ENCODE measurements around the gene HOXD8. TPM values are rescaled to one million over a fixed set of nuclear protein-coding genes. Genes with fewer than 3 reads are reported as not detected.

Gene HOXD8
- polyA plus RNA-seq, 4 donors = 0.89 to 7.3 (median 3.6) TPM

DNA sequence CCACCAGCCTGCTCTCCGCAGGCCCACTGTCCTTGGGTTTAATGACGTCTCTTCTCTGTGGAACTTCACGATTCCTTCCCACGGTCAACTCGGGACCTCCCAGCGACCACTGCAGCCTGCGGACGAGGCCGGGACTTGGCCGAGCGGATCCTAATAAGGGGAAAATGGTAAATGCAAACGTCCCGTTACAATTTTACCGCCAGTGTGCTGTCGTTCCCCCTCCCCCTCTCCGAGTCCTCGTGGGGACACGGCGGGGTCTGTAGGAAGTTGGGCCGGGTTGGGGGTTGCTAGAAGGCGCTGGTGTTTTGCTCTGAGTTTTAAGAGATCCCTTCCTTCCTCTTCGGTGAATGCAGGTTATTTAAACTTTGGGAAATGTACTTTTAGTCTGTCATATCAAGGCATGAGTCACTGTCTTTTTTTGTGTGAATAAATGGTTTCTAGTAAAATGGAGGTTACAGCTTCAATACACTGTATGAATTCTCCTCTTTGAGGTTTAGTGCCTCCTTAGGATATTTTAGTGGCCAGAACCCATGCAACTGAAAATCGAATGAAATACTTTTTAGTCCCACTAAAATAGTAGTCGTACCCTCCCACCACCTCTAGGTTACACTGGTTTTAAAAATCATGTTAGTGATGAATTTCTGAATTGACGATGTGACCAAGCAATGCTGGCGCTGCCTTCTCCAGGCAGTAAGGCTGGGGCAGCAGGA is 20.2 kb upstream of the HOXD8 start:
- DNase-seq (no peak), FAIRE-seq (no peak)
- Histone ChIP-seq H3K27me3 (ENCODE audit: control insufficient read depth in 3 of 3, insufficient read depth in 3 of 3, low read length in 3 of 3) (peaks cover 17 to 91% (median 59%) of the 10 kb centered on the region in 3 donors), H3K4me3 (ENCODE audit: low read depth in 1 of 3, low read length in 3 of 3) (peak overlapping the region in 1 of 3 donors; percentile 21), H3K27ac (ENCODE audit: low read depth in 1 of 3, low read length in 2 of 3) (no peak overlapping the region), H3K9me3 (ENCODE audit: control insufficient read depth in 2 of 2, insufficient read depth in 1 of 2, low read depth in 1 of 2, low read length in 1 of 2) (peaks cover 0 to 4% of the 10 kb centered on the region in 2 donors), H3K4me1 (ENCODE audit: control insufficient read depth in 3 of 3, insufficient read depth in 2 of 3, low read depth in 1 of 3, low read length in 2 of 3) (no peaks in the 10 kb centered on the region), H3K36me3 (ENCODE audit: control insufficient read depth in 3 of 3, insufficient read depth in 2 of 3, low read depth in 1 of 3, low read length in 3 of 3) (no peaks in the 10 kb centered on the region)
- WGBS, 3 donors = 8 to 15% (median 14%) methylated on average over 26 of the region's 26 CpGs

- Histone ChIP-seq H3K27me3 (ENCODE audit: control insufficient read depth in 3 of 3, insufficient read depth in 3 of 3, low read length in 3 of 3) (peaks cover 20 to 91% (median 57%) of the 10 kb centered on the region in 3 donors), H3K4me3 (ENCODE audit: low read depth in 1 of 3, low read length in 3 of 3) (no peak overlapping the region), H3K27ac (ENCODE audit: low read depth in 1 of 3, low read length in 2 of 3) (no peak overlapping the region), H3K9me3 (ENCODE audit: control insufficient read depth in 2 of 2, insufficient read depth in 1 of 2, low read depth in 1 of 2, low read length in 1 of 2) (peaks cover 0 to 1% of the 10 kb centered on the region in 2 donors), H3K4me1 (ENCODE audit: control insufficient read depth in 3 of 3, insufficient read depth in 2 of 3, low read depth in 1 of 3, low read length in 2 of 3) (no peaks in the 10 kb centered on the region), H3K36me3 (ENCODE audit: control insufficient read depth in 3 of 3, insufficient read depth in 2 of 3, low read depth in 1 of 3, low read length in 3 of 3) (no peaks in the 10 kb centered on the region)
- DNase-seq = no peak
- FAIRE-seq = no peak
- 14 to 17% (median 17%) methylated on average over 4 of the region's 4 CpGs for WGBS, 3 donors
Measured at GRCh38 chr2:176109946-176110345, 19.6 kb upstream of the HOXD8 start.

GRCh38 chr2:176110415-176111308 is 18.8 kb upstream of the HOXD8 start:
- 19 to 24% (median 23%) methylated on average over 7 of the region's 7 CpGs for WGBS, 3 donors
- Histone ChIP-seq H3K27ac (ENCODE audit: low read depth in 1 of 3, low read length in 2 of 3) (no peak overlapping the region), H3K27me3 (ENCODE audit: control insufficient read depth in 3 of 3, insufficient read depth in 3 of 3, low read length in 3 of 3) (peaks cover 20 to 90% (median 51%) of the 10 kb centered on the region in 3 donors), H3K9me3 (ENCODE audit: control insufficient read depth in 2 of 2, insufficient read depth in 1 of 2, low read depth in 1 of 2, low read length in 1 of 2) (no peaks in the 10 kb centered on the region), H3K4me1 (ENCODE audit: control insufficient read depth in 3 of 3, insufficient read depth in 2 of 3, low read depth in 1 of 3, low read length in 2 of 3) (no peaks in the 10 kb centered on the region), H3K4me3 (ENCODE audit: low read depth in 1 of 3, low read length in 3 of 3) (no peak overlapping the region), H3K36me3 (ENCODE audit: control insufficient read depth in 3 of 3, insufficient read depth in 2 of 3, low read depth in 1 of 3, low read length in 3 of 3) (no peaks in the 10 kb centered on the region)
- FAIRE-seq = no peak
- no peak for DNase-seq

DNA sequence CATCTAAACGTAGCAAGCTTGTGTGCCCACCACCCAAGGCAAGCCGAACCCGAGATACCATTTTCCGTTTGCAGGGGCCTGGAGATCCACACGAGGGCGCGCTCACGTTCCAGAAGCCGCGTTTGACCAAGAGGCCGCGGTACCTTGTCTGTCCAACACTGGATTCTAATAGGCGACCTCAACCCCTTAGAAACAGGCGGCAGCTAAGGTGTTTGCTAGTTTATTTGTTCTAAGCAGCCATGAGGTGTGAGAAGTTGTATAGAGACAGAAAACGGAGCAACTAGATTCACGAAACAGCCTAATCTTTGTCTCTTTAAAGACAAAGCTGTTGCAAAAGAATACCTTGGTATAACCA is 18.2 kb upstream of the HOXD8 start:
- Histone ChIP-seq H3K4me1 (ENCODE audit: control insufficient read depth in 3 of 3, insufficient read depth in 2 of 3, low read depth in 1 of 3, low read length in 2 of 3) (no peaks in the 10 kb centered on the region), H3K4me3 (ENCODE audit: low read depth in 1 of 3, low read length in 3 of 3) (no peak overlapping the region), H3K27ac (ENCODE audit: low read depth in 1 of 3, low read length in 2 of 3) (no peak overlapping the region), H3K27me3 (ENCODE audit: control insufficient read depth in 3 of 3, insufficient read depth in 3 of 3, low read length in 3 of 3) (peaks cover 27 to 90% (median 53%) of the 10 kb centered on the region in 3 donors), H3K36me3 (ENCODE audit: control insufficient read depth in 3 of 3, insufficient read depth in 2 of 3, low read depth in 1 of 3, low read length in 3 of 3) (no peaks in the 10 kb centered on the region), H3K9me3 (ENCODE audit: control insufficient read depth in 2 of 2, insufficient read depth in 1 of 2, low read depth in 1 of 2, low read length in 1 of 2) (no peaks in the 10 kb centered on the region)
- WGBS, 3 donors = 2 to 4% (median 3%) methylated on average over 16 of the region's 16 CpGs
- FAIRE-seq (no peak), DNase-seq (peak; percentile 28 to 67)

DNA sequence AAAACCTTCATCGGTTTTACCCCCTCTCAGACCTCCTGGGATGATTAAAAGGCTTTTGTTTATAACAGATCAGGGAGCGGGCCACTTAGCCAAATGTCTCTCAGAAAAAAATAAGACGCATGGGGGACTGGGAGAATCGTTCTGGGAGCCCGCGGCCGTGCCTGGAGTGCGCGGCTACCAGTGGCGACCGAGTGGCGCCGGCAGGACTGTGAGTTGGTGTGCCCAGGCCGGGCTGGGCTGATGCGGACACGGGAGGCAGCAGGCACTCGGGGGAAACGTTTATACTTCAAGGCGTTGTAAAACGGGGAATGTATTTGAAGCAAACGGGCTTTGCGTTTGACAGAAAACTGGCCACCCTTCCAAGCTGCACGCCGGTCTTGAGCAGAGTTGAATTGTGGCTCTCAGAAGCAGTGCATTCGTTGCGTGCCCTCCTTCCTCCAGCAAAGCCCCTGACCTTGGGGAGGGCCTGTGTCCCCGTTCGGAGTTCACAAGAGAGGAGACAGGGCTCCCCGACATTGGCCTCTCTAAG is 17.6 kb upstream of the HOXD8 start:
- H3K27ac ChIP-seq (ENCODE audit: low read depth in 1 of 3, low read length in 2 of 3) = no peak overlapping the region
- no peaks in the 10 kb centered on the region for H3K36me3 ChIP-seq (ENCODE audit: control insufficient read depth in 3 of 3, insufficient read depth in 2 of 3, low read depth in 1 of 3, low read length in 3 of 3)
- peaks cover 32 to 91% (median 57%) of the 10 kb centered on the region in 3 donors for H3K27me3 ChIP-seq (ENCODE audit: control insufficient read depth in 3 of 3, insufficient read depth in 3 of 3, low read length in 3 of 3)
- no peak overlapping the region for H3K4me3 ChIP-seq (ENCODE audit: low read depth in 1 of 3, low read length in 3 of 3)
- DNase-seq (no peak), FAIRE-seq (no peak)
- 4 to 8% (median 5%) methylated on average over 28 to 29 of the region's 29 CpGs for WGBS, 3 donors
- H3K9me3 ChIP-seq (ENCODE audit: control insufficient read depth in 2 of 2, insufficient read depth in 1 of 2, low read depth in 1 of 2, low read length in 1 of 2) = no peaks in the 10 kb centered on the region
- no peaks in the 10 kb centered on the region for H3K4me1 ChIP-seq (ENCODE audit: control insufficient read depth in 3 of 3, insufficient read depth in 2 of 3, low read depth in 1 of 3, low read length in 2 of 3)

GRCh38 chr2:176112375-176113302 is 16.9 kb upstream of the HOXD8 start:
- peak overlapping the region in 1 of 3 donors; percentile 13 for H3K4me3 ChIP-seq (ENCODE audit: low read depth in 1 of 3, low read length in 3 of 3)

DNA sequence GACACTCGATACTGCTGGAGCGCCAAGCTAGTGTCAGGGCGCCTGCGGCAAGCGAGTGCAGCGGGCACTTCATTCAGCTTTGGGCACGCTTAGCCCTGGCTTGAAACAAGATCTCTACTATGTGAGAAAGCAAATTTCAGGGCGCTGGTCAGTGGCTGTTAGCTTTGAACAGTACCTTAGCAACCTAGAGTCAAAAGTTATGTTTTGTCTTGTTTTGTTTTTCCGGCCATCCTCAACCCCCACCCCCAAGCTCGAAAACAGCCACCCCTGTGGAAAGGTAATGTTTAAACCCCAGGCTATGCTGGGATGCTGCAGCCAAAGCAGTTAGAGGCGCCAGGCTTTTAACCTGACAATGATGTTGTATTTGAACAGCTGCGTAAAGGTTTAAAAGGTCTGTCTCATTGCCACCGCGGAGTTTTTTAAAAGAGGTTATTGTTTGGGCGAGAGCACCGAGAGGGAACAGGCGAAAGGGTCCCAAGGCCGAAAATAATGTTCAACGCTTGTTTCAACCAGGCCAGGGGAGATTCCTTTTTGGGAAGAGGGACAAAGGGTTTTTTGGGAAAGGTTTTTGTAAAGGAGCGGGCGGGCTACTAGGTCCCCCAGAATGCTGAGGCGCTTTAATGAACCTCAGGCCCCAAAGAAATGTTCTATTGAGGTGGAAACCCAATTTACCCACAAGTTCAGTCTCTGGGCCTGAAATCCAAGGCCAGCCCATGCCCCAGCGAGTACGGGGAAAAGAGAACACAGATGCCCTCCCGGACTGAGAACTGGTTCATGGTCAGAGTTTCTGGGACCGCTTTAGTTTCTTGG is 15.2 kb upstream of the HOXD8 start:
- Histone ChIP-seq H3K27ac (ENCODE audit: low read depth in 1 of 3, low read length in 2 of 3) (no peak overlapping the region), H3K4me1 (ENCODE audit: control insufficient read depth in 3 of 3, insufficient read depth in 2 of 3, low read depth in 1 of 3, low read length in 2 of 3) (no peaks in the 10 kb centered on the region), H3K36me3 (ENCODE audit: control insufficient read depth in 3 of 3, insufficient read depth in 2 of 3, low read depth in 1 of 3, low read length in 3 of 3) (no peaks in the 10 kb centered on the region), H3K4me3 (ENCODE audit: low read depth in 1 of 3, low read length in 3 of 3) (peak overlapping the region in 1 of 3 donors; percentile 0), H3K9me3 (ENCODE audit: control insufficient read depth in 2 of 2, insufficient read depth in 1 of 2, low read depth in 1 of 2, low read length in 1 of 2) (peaks cover 0 to 4% of the 10 kb centered on the region in 2 donors), H3K27me3 (ENCODE audit: control insufficient read depth in 3 of 3, insufficient read depth in 3 of 3, low read length in 3 of 3) (peaks cover 29 to 98% (median 58%) of the 10 kb centered on the region in 3 donors)
- DNase-seq = no peak
- 9 to 12% (median 11%) methylated on average over 26 of the region's 26 CpGs for WGBS, 3 donors
- no peak for FAIRE-seq

More at GRCh38 chr2:176112375-176113302, 16.9 kb upstream of the HOXD8 start:
- no peak overlapping the region for H3K27ac ChIP-seq (ENCODE audit: low read depth in 1 of 3, low read length in 2 of 3)
- FAIRE-seq = no peak
- H3K36me3 ChIP-seq (ENCODE audit: control insufficient read depth in 3 of 3, insufficient read depth in 2 of 3, low read depth in 1 of 3, low read length in 3 of 3) = no peaks in the 10 kb centered on the region
- WGBS, 3 donors = 9 to 15% (median 12%) methylated on average over 38 to 40 of the region's 40 CpGs
- H3K9me3 ChIP-seq (ENCODE audit: control insufficient read depth in 2 of 2, insufficient read depth in 1 of 2, low read depth in 1 of 2, low read length in 1 of 2) = no peaks in the 10 kb centered on the region
- no peaks in the 10 kb centered on the region for H3K4me1 ChIP-seq (ENCODE audit: control insufficient read depth in 3 of 3, insufficient read depth in 2 of 3, low read depth in 1 of 3, low read length in 2 of 3)
- no peak for DNase-seq
- H3K27me3 ChIP-seq (ENCODE audit: control insufficient read depth in 3 of 3, insufficient read depth in 3 of 3, low read length in 3 of 3) = peaks cover 27 to 94% (median 59%) of the 10 kb centered on the region in 3 donors

Data from small intestine (tissue), 7 donors.